Fibroblast of pulmonary artery (primary cell): ENCODE measurements around the gene LDLRAD4.

Experiments used
- DNase-seq: peaks from one replicate; pipeline ENCODE4 v3.0.0-alpha.2; 2010; ENCODE audit warnings: low read depth
- H3K4me3 ChIP-seq: replicated peaks from 2 replicates; pipeline ENCODE4 v1.5.1; 2011; ENCODE audit warnings: low read depth, mild to moderate bottlenecking, control low read depth, low read length, moderate library complexity
- CTCF ChIP-seq: IDR thresholded peaks from 2 replicates; pipeline ENCODE4 v1.5.1; 2011; ENCODE audit warnings: mild to moderate bottlenecking, control low read depth, low read length, inconsistent platforms; ENCODE audit errors: missing control alignments

The LDLRAD4 gene

DNA sequence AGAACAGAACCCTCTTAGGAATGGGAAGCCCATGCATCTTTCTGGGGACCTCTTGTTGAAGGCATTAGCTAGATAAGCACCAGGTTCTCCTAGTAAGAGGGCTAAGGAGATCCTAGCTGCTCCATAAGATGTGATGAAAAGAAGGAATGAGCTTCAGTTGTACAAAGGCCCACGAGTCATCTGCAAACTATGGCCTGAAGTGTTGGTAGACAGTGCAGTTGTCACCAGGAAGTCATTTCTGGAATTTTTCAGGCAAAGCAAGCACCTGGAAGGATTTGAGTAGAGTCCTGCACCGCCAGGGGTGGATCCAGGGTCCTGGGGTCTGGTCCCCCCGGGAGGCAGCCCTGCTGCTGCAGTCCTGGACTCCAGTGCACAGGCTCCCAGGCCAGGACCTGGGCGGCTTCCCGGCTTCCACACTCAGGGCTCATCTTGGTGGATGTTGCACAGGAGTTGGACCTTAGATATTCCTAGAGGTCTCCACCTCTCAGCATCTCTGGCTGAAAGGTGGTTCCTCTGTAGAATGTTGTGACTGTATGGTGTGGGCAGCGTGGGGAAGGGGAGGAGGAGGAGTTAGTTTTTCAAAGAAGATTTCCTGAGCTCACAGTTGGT is 85.3 kb downstream of the LDLRAD4 start:
- TF ChIP-seq CTCF: no peak
- H3K4me3 ChIP-seq: no peak overlapping the region
- no peak for DNase-seq

GRCh38 chr18:13305301-13305700 is 86.7 kb downstream of the LDLRAD4 start:
- no peak for DNase-seq
- no peak for TF ChIP-seq CTCF
- no peak overlapping the region for H3K4me3 ChIP-seq

GRCh38 chr18:13306583-13306982 is 88.0 kb downstream of the LDLRAD4 start:
- TF ChIP-seq CTCF: no peak
- H3K4me3 ChIP-seq: no peak overlapping the region
- no peak for DNase-seq

GRCh38 chr18:13308369-13308768 is 89.8 kb downstream of the LDLRAD4 start:
- H3K4me3 ChIP-seq: no peak overlapping the region
- TF ChIP-seq CTCF: no peak
- DNase-seq: no peak

DNA sequence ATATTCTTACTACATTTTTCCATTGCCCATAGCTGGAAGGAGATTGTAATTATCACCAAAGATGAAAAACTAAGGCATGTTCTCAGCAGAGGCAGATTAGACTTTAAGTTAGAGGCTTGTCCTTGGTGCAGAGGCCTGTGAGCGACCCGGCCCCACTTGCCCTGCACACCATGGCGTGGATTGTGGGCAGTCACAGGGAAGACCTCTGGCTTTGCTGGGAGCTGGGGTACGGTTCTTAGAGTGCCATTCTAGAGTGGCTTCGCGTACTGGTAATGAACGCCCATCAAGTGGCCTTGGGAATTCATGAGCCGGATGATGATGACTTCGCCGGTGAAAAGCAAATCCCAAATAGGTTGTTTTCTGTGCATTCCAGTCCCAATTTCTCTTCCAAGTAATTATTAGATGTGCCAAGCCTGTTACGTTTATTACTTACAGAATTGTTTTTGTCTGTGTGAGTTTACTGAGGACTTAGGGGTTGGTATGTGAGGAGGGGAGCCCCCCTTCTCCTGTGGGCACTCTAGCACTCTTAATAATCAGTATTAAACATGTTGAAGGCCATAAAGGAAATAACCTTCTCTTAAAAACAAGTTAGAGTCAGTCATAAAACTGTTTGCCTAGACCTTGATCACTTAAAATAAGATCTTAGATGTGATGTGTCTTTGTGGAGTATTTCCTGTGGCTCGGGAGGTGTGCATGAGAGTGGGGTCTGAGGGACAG is 90.6 kb downstream of the LDLRAD4 start:
- DNase-seq: no peak
- no peak for TF ChIP-seq CTCF
- H3K4me3 ChIP-seq: no peak overlapping the region

GRCh38 chr18:13309748-13310670 is 91.4 kb downstream of the LDLRAD4 start:
- no peak for DNase-seq
- TF ChIP-seq CTCF: no peak
- no peak overlapping the region for H3K4me3 ChIP-seq
